ENCODE measurements around the gene SLC15A4.
"Not testable (repeated sequence)": the region's sequence is repeated elsewhere in the genome, so short reads cannot be mapped to it uniquely, and the experiment has no call there.

The SLC15A4 gene

GRCh38 chr12:128852885-128853599, 29.3 kb upstream of the SLC15A4 start, which contains the start of gene GLT1D1:
TSS of gene GLT1D1 (plus strand) at chr12:128853478. CDS start at chr12:128853582, 104 bp downstream.
- no peak for TF ChIP-seq CTCF (IDR thresholded peaks at IDR 0.05; ENCODE audit: extremely low read depth, insufficient read depth, missing control alignments)
- in situ Hi-C loops (cut with MboI; ENCODE audit: low pct_unique_long_range_greater_than_20kb, low sequenced_read_pairs, unreplicated experiment), result no loop called here
- peak; percentile 76 for DNase-seq (ENCODE audit: low spot score)

- in situ Hi-C loops (cut with MboI; ENCODE audit: low pct_unique_long_range_greater_than_20kb, low sequenced_read_pairs, unreplicated experiment), result no loop called here
- DNase-seq (ENCODE audit: low spot score), result no peak
- no peak for TF ChIP-seq CTCF (IDR thresholded peaks at IDR 0.05; ENCODE audit: extremely low read depth, insufficient read depth, missing control alignments)
Observed at GRCh38 chr12:128852026-128852698, 28.4 kb upstream of the SLC15A4 start.

- DNase-seq (ENCODE audit: low spot score); in situ Hi-C loops (cut with MboI; ENCODE audit: low pct_unique_long_range_greater_than_20kb, low sequenced_read_pairs, unreplicated experiment): not testable (repeated sequence)
Observed at GRCh38 chr12:128851429-128851828, 27.7 kb upstream of the SLC15A4 start.

- no peak for TF ChIP-seq CTCF (IDR thresholded peaks at IDR 0.05; ENCODE audit: extremely low read depth, insufficient read depth, missing control alignments)
Observed at GRCh38 chr12:128850400-128850799, 26.6 kb upstream of the SLC15A4 start.

GRCh38 chr12:128849806-128850205, 26.0 kb upstream of the SLC15A4 start:
- DNase-seq (ENCODE audit: low spot score); in situ Hi-C loops (cut with MboI; ENCODE audit: low pct_unique_long_range_greater_than_20kb, low sequenced_read_pairs, unreplicated experiment): not testable (repeated sequence)

More at GRCh38 chr12:128850400-128850799, 26.6 kb upstream of the SLC15A4 start:
- in situ Hi-C loops (cut with MboI; ENCODE audit: low pct_unique_long_range_greater_than_20kb, low sequenced_read_pairs, unreplicated experiment), result no loop called here
- DNase-seq (ENCODE audit: low spot score), result no peak

GRCh38 chr12:128848371-128848770, 24.6 kb upstream of the SLC15A4 start:
- in situ Hi-C loops (cut with MboI; ENCODE audit: low pct_unique_long_range_greater_than_20kb, low sequenced_read_pairs, unreplicated experiment), result no loop called here
- TF ChIP-seq CTCF (IDR thresholded peaks at IDR 0.05; ENCODE audit: extremely low read depth, insufficient read depth, missing control alignments), result no peak
- DNase-seq (ENCODE audit: low spot score), result no peak

- in situ Hi-C loops (cut with MboI; ENCODE audit: low pct_unique_long_range_greater_than_20kb, low sequenced_read_pairs, unreplicated experiment), result not testable (repeated sequence)
Observed at GRCh38 chr12:128846671-128847070, 22.9 kb upstream of the SLC15A4 start.

GRCh38 chr12:128844031-128844635, 20.4 kb upstream of the SLC15A4 start:
- in situ Hi-C loops (cut with MboI; ENCODE audit: low pct_unique_long_range_greater_than_20kb, low sequenced_read_pairs, unreplicated experiment), result no loop called here
- DNase-seq (ENCODE audit: low spot score), result no peak

More at GRCh38 chr12:128846671-128847070, 22.9 kb upstream of the SLC15A4 start:
- not testable (repeated sequence) for DNase-seq (ENCODE audit: low spot score)

More at GRCh38 chr12:128844031-128844635, 20.4 kb upstream of the SLC15A4 start:
- TF ChIP-seq CTCF (IDR thresholded peaks at IDR 0.05; ENCODE audit: extremely low read depth, insufficient read depth, missing control alignments), result peak; percentile 25

All from GM13977 (cell line).